IMR-90 (cell line): ENCODE results near the gene ATP13A5. TPM values are rescaled to one million over a fixed set of nuclear protein-coding genes. Genes with fewer than 3 reads are reported as not detected.

Experiments used
- ATAC-seq: fragments of 200-7000 bp; cut with Tn5 transposase; 2 replicates; pipeline ENCODE4 v1.9.1; 2020; ENCODE audit warnings: low read depth, mild to moderate bottlenecking, moderate library complexity
- BruUV-seq: library from RNA; stranded (reverse); fragments of 400-500 nt; replicated peaks from 2 replicates; lab custom pipeline; 2021; lab: Mats Ljungman, UMichigan
- CTCF ChIA-PET: fragments of 300-600 bp; formaldehyde crosslinking; extraction: SDS; loops from one replicate; lab custom pipeline; 2021; ENCODE audit warnings: antibody characterized with exemption; lab: Yijun Ruan, JAX
- POLR2A ChIA-PET: fragments of 300-600 bp; sonication (Branson Sonifier 250); formaldehyde crosslinking; loops from one replicate; lab custom pipeline; 2022; ENCODE audit warnings: antibody characterized with exemption; ENCODE audit not compliant: unreplicated experiment; lab: Charles Lee
- DNase-seq: peaks from one replicate; pipeline ENCODE4 v3.0.0; 2013
- H2AFZ ChIP-seq: replicated peaks from 2 replicates; pipeline ENCODE3; 2013; ENCODE audit warnings: low read length, mild to moderate bottlenecking; ENCODE audit not compliant: poor library complexity
- H2AK5ac ChIP-seq: 2 replicates; pipeline ENCODE4 v1.6.1; 2013; ENCODE audit warnings: low read depth, low read length, inconsistent platforms
- H2AK9ac ChIP-seq: replicated peaks from 2 replicates; pipeline ENCODE3; 2013; ENCODE audit warnings: mild to moderate bottlenecking, low read depth, low read length, moderate library complexity; ENCODE audit not compliant: poor library complexity
- H2BK120ac ChIP-seq: 2 replicates; pipeline ENCODE4 v1.6.1; 2013; ENCODE audit warnings: low read depth, low read length, inconsistent platforms
- H2BK15ac ChIP-seq: 3 replicates; pipeline ENCODE4 v1.6.1; 2013; ENCODE audit warnings: low read depth, low read length, inconsistent platforms
- H2BK20ac ChIP-seq: 2 replicates; pipeline ENCODE4 v1.6.1; 2013; ENCODE audit warnings: low read depth, mild to moderate bottlenecking, inconsistent platforms, low read length, moderate library complexity
- H2BK5ac ChIP-seq: 2 replicates; pipeline ENCODE4 v1.6.1; 2013; ENCODE audit warnings: mild to moderate bottlenecking, low read depth, low read length, inconsistent platforms; ENCODE audit not compliant: poor library complexity, severe bottlenecking
- H3K14ac ChIP-seq: replicated peaks from 2 replicates; pipeline ENCODE4 v1.6.1; 2013; ENCODE audit warnings: low read depth, low read length, inconsistent platforms
- H3K18ac ChIP-seq: 2 replicates; pipeline ENCODE4 v1.6.1; 2013; ENCODE audit warnings: low read depth, low read length, control low read depth
- H3K23ac ChIP-seq: 2 replicates; pipeline ENCODE4 v1.6.1; 2013; ENCODE audit warnings: low read depth, low read length, inconsistent platforms
- H3K27ac ChIP-seq: 2 replicates; pipeline ENCODE4 v1.5.1; 2013; ENCODE audit warnings: mild to moderate bottlenecking, control low read depth, low read length; ENCODE audit not compliant: insufficient read depth
- H3K27me3 ChIP-seq: 2 replicates; pipeline ENCODE4 v1.6.1; 2013; ENCODE audit warnings: low read length; ENCODE audit not compliant: control insufficient read depth, insufficient read depth
- H3K36me3 ChIP-seq: 2 replicates; pipeline ENCODE4 v1.6.1; 2013; ENCODE audit warnings: low read length, mixed read lengths; ENCODE audit not compliant: control insufficient read depth, insufficient read depth
- H3K4ac ChIP-seq: 2 replicates; pipeline ENCODE4 v1.6.1; 2013; ENCODE audit warnings: low read depth, low read length, inconsistent platforms
- H3K4me1 ChIP-seq: 2 replicates; pipeline ENCODE4 v1.6.1; 2013; ENCODE audit warnings: low read length, mixed read lengths; ENCODE audit not compliant: control insufficient read depth, insufficient read depth
- H3K4me2 ChIP-seq: 2 replicates; pipeline ENCODE4 v1.6.1; 2013; ENCODE audit warnings: low read depth, mild to moderate bottlenecking, control low read depth, low read length, moderate library complexity
- H3K4me3 ChIP-seq: 2 replicates; pipeline ENCODE4 v1.5.1; 2013; ENCODE audit warnings: low read depth, mild to moderate bottlenecking, control low read depth, low read length, moderate library complexity; ENCODE audit not compliant: insufficient read depth
- H3K56ac ChIP-seq: 2 replicates; pipeline ENCODE4 v1.6.1; 2013; ENCODE audit warnings: low read length, inconsistent platforms; ENCODE audit not compliant: insufficient read depth; ENCODE audit errors: extremely low read depth
- H3K79me1 ChIP-seq, 2 experiments: 2 replicates each; pipeline ENCODE4 v1.6.1; 2013; ENCODE audit warnings: low read length in 2 of 2, inconsistent platforms in 1 of 2, low read depth in 1 of 2
- H3K9ac ChIP-seq: 2 replicates; pipeline ENCODE4 v1.6.1; 2013; ENCODE audit warnings: low read depth, low read length, control low read depth
- H3K9me1 ChIP-seq: 2 replicates; pipeline ENCODE4 v1.6.1; 2013; ENCODE audit warnings: low read length, inconsistent platforms; ENCODE audit not compliant: insufficient read depth
- H3K9me3 ChIP-seq: 2 replicates; pipeline ENCODE4 v1.6.1; 2013; ENCODE audit warnings: low read length; ENCODE audit not compliant: control insufficient read depth, insufficient read depth
- H4K20me1 ChIP-seq: 2 replicates; pipeline ENCODE4 v1.6.1; 2013; ENCODE audit warnings: low read length, inconsistent platforms; ENCODE audit not compliant: insufficient read depth
- H4K5ac ChIP-seq: 2 replicates; pipeline ENCODE4 v1.6.1; 2013; ENCODE audit warnings: mild to moderate bottlenecking, low read depth, low read length, control low read depth
- H4K8ac ChIP-seq, 2 experiments: 2 replicates each; pipeline ENCODE4 v1.6.1; 2013; ENCODE audit warnings: low read depth in 2 of 2, low read length in 2 of 2, control low read depth in 1 of 2, inconsistent platforms in 1 of 2
- H4K91ac ChIP-seq: 2 replicates; pipeline ENCODE4 v1.6.1; 2013; ENCODE audit warnings: low read depth, low read length, inconsistent platforms; ENCODE audit not compliant: insufficient read depth
- CEBPB ChIP-seq: IDR thresholded peaks from 2 replicates; pipeline ENCODE4 v1.6.1; 2012; ENCODE audit warnings: low read depth, low read length, improper control_type of control experiment
- FOS ChIP-seq: fragments of 150-350 bp; IDR thresholded peaks from 2 replicates; pipeline ENCODE4 v1.6.1; 2016; ENCODE audit warnings: low read depth, low read length
- MXI1 ChIP-seq: IDR thresholded peaks from 2 replicates; pipeline ENCODE4 v1.6.1; 2012; ENCODE audit warnings: low read depth, mild to moderate bottlenecking, low read length, moderate library complexity, borderline replicate concordance
- RCOR1 ChIP-seq: IDR thresholded peaks from 2 replicates; pipeline ENCODE4 v1.6.1; 2012; ENCODE audit warnings: mild to moderate bottlenecking, low read length, improper control_type of control experiment; ENCODE audit not compliant: insufficient replicate concordance
- RFX5 ChIP-seq: IDR thresholded peaks from 2 replicates; pipeline ENCODE4 v1.8.0; 2012; ENCODE audit warnings: low read depth, mild to moderate bottlenecking, low read length, moderate library complexity
- WGBS, 2 experiments: methylation state at CpG; one replicate each; pipeline versions ENCODE4 v1.1.5 to v1.1.7; 2013; ENCODE audit warnings: missing lambda C conversion rate in 2 of 2; ENCODE audit not compliant: insufficient read length in 1 of 2; ENCODE audit errors: extremely low coverage in 2 of 2; 5-methylcytosine and 5-hydroxymethylcytosine counted together
- dilution Hi-C: fragments of 300-500 bp; cut with HindIII; formaldehyde crosslinking; loops from one replicate; pipeline ENCODE4 v1.14.3; 2018; ENCODE audit warnings: low sequenced_read_pairs; ENCODE audit not compliant: unreplicated experiment
- in situ Hi-C: fragments of 300-500 bp; cut with MboI; formaldehyde crosslinking; loops from 3 replicates; pipeline ENCODE4 v1.14.3; 2019; ENCODE audit warnings: low sequenced_read_pairs, inconsistent platforms, mixed read lengths
- intact Hi-C: fragments of 100-400 bp; cut with micrococcal nuclease; formaldehyde crosslinking; loops from 2 replicates; pipeline ENCODE4 v1.10.0; 2022
- polyA plus RNA-seq, 3 experiments: library from polyadenylated mRNA; depleted of rRNA; stranded (reverse); fragments of >200 nt; gene quantifications; 2 replicates each; pipeline ENCODE4 v1.2.3, GENCODE V29; 2012; ENCODE audit warnings: low replicate concordance in 1 of 3
- total RNA-seq: library from RNA; depleted of rRNA; stranded (reverse); fragments of >200 nt; gene quantifications from 2 replicates; pipeline ENCODE4 v1.2.3, GENCODE V29; 2012

Gene ATP13A5
- total and polyA plus RNA-seq, 2 of the 4 experiments (the other 2 are of a cell fraction): not detected

GRCh38 chr3:193350744-193351143, 27.8 kb downstream of the ATP13A5 start:
- Histone ChIP-seq H3K23ac (no peak overlapping the region), H4K20me1 (no peaks in the 10 kb centered on the region), H3K4me2 (no peak overlapping the region), H3K9me3 (peaks cover 7% of the 10 kb centered on the region), H2AFZ (no peak overlapping the region), H3K4ac (no peak overlapping the region), H4K91ac (no peak overlapping the region), H3K56ac (no peak overlapping the region), H2AK9ac (no peak overlapping the region), H3K27ac (no peak overlapping the region), H3K79me1 (no peaks in the 10 kb centered on the region), H3K18ac (no peak overlapping the region), H4K8ac (no peak overlapping the region), H3K36me3 (no peaks in the 10 kb centered on the region), H3K9ac (no peak overlapping the region), H4K5ac (no peak overlapping the region), H3K4me3 (no peak overlapping the region), H3K14ac (no peak overlapping the region), H2BK15ac (no peak overlapping the region), H2AK5ac (no peak overlapping the region), H2BK20ac (no peak overlapping the region), H2BK5ac (no peak overlapping the region), H3K9me1 (no peaks in the 10 kb centered on the region), H2BK120ac (no peak overlapping the region), H3K4me1 (no peaks in the 10 kb centered on the region), H3K27me3 (no peaks in the 10 kb centered on the region)
- POLR2A ChIA-PET: no interaction called here
- CTCF ChIA-PET: no interaction called here
- intact Hi-C loops: no loop called here
- no peak for TF ChIP-seq MXI1
- TF ChIP-seq CEBPB: no peak
- TF ChIP-seq RFX5: no peak
- TF ChIP-seq FOS: no peak
- no peak for TF ChIP-seq RCOR1
- WGBS, 2 experiments: 0% methylated on average over 1 of the region's 2 CpGs; no CpG with 5 or more reads in 1 of the 2 experiments
- in situ Hi-C loops: no loop called here
- no peak for ATAC-seq
- dilution Hi-C loops: no loop called here
- BruUV-seq: no TSS peak
- no peak for DNase-seq
